Upper lobe of left lung (tissue), 4 donors: ENCODE data around the gene L3MBTL1.

ENCODE experiments used
- EP300 ChIP-seq, 4 donors: sonication (generic); formaldehyde crosslinking; IDR thresholded peaks; one replicate each; pipeline ENCODE4 v1.5.1; 2017; ENCODE audit warnings: antibody characterized with exemption in 4 of 4, control low read depth in 2 of 4
- TF ChIP-seq, protein P1 (sequence below), 6 experiments: fragments of 450-650 bp in 4 of 6; fragments of 200-600 bp in 2 of 6; sonication (generic) in 2 of 6; IDR thresholded peaks; one replicate each; pipeline ENCODE4 v1.5.1; 2016 to 2019; ENCODE audit warnings: antibody characterized with exemption in 6 of 6

DNA sequence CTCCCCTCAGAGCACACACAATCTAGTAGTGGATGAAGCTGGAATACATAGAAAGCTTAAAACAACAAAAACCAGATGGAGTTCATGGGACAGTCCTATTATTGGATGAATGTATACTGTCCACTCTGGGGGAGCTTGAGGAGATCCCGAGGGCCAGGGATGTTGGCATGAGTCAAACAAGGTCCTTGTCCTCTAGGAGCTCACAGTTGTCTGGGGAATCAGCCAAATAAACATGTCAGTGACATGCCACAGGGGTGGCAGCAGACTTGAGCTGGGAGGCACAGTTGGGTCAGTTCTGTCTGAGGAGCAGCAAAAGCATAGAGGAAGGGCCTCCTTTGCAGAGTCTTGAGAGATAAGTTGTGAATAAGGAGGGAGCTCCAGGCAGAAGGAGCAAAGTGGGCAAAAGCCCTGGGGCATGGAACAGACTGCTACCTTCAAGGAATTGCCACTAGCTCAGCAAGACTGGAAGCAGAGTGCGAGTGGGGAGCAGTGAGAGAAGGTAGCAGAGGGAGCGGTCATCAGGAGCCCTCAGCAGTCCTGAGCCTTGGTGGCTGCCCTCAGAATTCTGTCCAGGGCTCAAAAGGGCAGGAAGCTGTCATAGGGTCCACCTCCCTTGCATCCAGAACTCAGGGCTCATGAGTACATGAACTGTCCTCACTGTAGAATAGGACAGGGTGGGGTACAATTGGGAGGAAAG lies 22.1 kb downstream of the L3MBTL1 start:
- TF ChIP-seq, protein P1, sequence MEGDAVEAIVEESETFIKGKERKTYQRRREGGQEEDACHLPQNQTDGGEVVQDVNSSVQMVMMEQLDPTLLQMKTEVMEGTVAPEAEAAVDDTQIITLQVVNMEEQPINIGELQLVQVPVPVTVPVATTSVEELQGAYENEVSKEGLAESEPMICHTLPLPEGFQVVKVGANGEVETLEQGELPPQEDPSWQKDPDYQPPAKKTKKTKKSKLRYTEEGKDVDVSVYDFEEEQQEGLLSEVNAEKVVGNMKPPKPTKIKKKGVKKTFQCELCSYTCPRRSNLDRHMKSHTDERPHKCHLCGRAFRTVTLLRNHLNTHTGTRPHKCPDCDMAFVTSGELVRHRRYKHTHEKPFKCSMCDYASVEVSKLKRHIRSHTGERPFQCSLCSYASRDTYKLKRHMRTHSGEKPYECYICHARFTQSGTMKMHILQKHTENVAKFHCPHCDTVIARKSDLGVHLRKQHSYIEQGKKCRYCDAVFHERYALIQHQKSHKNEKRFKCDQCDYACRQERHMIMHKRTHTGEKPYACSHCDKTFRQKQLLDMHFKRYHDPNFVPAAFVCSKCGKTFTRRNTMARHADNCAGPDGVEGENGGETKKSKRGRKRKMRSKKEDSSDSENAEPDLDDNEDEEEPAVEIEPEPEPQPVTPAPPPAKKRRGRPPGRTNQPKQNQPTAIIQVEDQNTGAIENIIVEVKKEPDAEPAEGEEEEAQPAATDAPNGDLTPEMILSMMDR (IDR thresholded peaks at IDR 0.05), result no peak
- TF ChIP-seq EP300 (IDR thresholded peaks at IDR 0.05), result no peak
